KMS-11 (cell line): Measurements from ENCODE around the gene PLCE1.
"Not testable (repeated sequence)": the region's sequence is repeated elsewhere in the genome, so short reads cannot be mapped to it uniquely, and the experiment has no call there.

Experiments used
- H2AFZ ChIP-seq: fragments of 200-600 bp; sonication (generic); 2 replicates; pipeline ENCODE4 v1.6.1; 2016; ENCODE audit warnings: antibody characterized with exemption, mixed run types, low read depth
- H3K27ac ChIP-seq: fragments of 200-600 bp; sonication (generic); 2 replicates; pipeline ENCODE4 v1.6.1; 2016; ENCODE audit warnings: mild to moderate bottlenecking, mixed run types
- H3K27me3 ChIP-seq: fragments of 200-600 bp; sonication (generic); 2 replicates; pipeline ENCODE4 v1.6.1; 2017; ENCODE audit warnings: mild to moderate bottlenecking, low read depth, mixed run types, moderate library complexity; ENCODE audit not compliant: insufficient read depth
- H3K36me3 ChIP-seq: fragments of 200-600 bp; sonication (generic); 2 replicates; pipeline ENCODE4 v1.6.1; 2017; ENCODE audit warnings: mild to moderate bottlenecking, mixed run types; ENCODE audit not compliant: insufficient read depth
- H3K4me1 ChIP-seq: fragments of 200-600 bp; sonication (generic); 2 replicates; pipeline ENCODE4 v1.6.1; 2016; ENCODE audit warnings: mild to moderate bottlenecking, low read depth, mixed run types; ENCODE audit not compliant: poor library complexity, severe bottlenecking
- H3K4me2 ChIP-seq: fragments of 200-600 bp; sonication (generic); 2 replicates; pipeline ENCODE4 v1.7.0; 2016; ENCODE audit warnings: mild to moderate bottlenecking, mixed run types
- H3K4me3 ChIP-seq: fragments of 200-600 bp; sonication (generic); IDR thresholded peaks from 2 replicates; pipeline ENCODE4 v1.6.1; 2017; ENCODE audit warnings: low read depth, low read length, mixed read lengths; ENCODE audit not compliant: insufficient read depth
- H3K79me2 ChIP-seq: fragments of 200-600 bp; sonication (generic); 2 replicates; pipeline ENCODE4 v1.6.1; 2016; ENCODE audit warnings: low read depth, mixed run types; ENCODE audit not compliant: insufficient read depth
- H3K9ac ChIP-seq: fragments of 200-600 bp; sonication (generic); 2 replicates; pipeline ENCODE4 v1.6.1; 2016; ENCODE audit warnings: mild to moderate bottlenecking, mixed run types
- H4K20me1 ChIP-seq: fragments of 200-600 bp; sonication (generic); 2 replicates; pipeline ENCODE4 v1.6.1; 2016; ENCODE audit warnings: mild to moderate bottlenecking, mixed run types; ENCODE audit not compliant: insufficient read depth
- TF ChIP-seq, protein P1 (sequence below): fragments of 200-600 bp; sonication (generic); conservative IDR thresholded peaks from 2 replicates; pipeline ENCODE4 v1.6.1; 2017; ENCODE audit warnings: low read depth, mild to moderate bottlenecking, antibody characterized with exemption, low read length, moderate library complexity, mixed read lengths

The PLCE1 gene

DNA sequence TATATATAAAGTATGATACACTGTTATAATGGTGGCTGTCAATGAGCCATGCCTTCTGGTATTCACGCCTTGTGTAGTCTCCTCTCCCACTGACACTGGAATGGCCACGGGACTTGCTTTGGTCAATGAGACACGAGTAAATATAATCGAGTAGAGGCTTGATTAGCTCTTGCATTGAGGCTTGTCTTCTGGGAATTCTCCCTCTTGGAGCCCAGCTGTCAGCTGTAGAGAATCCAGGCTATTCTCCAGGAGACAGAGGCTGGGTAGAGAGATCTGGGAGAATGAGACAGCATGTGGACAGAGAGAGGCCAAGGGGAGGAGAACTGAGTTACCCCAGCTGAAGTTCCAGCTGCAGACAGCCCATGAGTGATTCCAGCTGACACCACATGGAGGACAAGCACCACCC is 25.2 kb upstream of the PLCE1 start:
- Histone ChIP-seq H2AFZ (no peak overlapping the region), H4K20me1 (no peaks in the 10 kb centered on the region), H3K36me3 (no peaks in the 10 kb centered on the region), H3K27ac (no peak overlapping the region), H3K27me3 (no peaks in the 10 kb centered on the region), H3K9ac (no peak overlapping the region), H3K4me1 (no peaks in the 10 kb centered on the region), H3K4me3 (no peak overlapping the region), H3K79me2 (no peaks in the 10 kb centered on the region), H3K4me2 (no peak overlapping the region)
- TF ChIP-seq, protein P1, sequence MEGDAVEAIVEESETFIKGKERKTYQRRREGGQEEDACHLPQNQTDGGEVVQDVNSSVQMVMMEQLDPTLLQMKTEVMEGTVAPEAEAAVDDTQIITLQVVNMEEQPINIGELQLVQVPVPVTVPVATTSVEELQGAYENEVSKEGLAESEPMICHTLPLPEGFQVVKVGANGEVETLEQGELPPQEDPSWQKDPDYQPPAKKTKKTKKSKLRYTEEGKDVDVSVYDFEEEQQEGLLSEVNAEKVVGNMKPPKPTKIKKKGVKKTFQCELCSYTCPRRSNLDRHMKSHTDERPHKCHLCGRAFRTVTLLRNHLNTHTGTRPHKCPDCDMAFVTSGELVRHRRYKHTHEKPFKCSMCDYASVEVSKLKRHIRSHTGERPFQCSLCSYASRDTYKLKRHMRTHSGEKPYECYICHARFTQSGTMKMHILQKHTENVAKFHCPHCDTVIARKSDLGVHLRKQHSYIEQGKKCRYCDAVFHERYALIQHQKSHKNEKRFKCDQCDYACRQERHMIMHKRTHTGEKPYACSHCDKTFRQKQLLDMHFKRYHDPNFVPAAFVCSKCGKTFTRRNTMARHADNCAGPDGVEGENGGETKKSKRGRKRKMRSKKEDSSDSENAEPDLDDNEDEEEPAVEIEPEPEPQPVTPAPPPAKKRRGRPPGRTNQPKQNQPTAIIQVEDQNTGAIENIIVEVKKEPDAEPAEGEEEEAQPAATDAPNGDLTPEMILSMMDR: no peak

DNA sequence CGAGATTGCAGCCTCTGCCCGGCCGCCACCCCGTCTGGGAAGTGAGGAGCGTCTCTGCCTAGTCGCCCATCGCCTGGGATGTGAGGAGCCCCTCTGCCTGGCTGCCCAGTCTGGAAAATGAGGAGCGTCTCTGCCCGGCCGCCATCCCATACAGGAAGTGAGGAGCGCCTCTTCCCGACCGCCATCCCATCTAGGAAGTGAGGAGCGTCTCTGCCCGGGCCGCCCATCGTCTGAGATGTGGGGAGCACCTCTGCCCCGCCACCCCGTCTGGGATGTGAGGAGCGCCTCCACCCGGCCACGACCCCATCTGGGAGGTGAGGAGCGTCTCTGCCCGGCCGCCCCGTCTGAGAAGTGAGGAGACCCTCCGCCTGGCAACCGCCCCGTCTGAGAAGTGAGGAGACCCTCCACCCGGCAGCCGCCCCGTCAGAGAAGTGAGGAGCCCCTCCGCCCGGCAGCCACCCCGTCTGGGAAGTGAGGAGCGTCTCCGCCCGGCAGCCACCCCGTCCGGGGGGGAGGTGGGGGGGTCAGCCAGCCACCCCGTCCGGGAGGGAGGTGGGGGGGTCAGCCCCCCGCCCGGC is 23.2 kb upstream of the PLCE1 start:
- H3K9ac ChIP-seq, H3K4me3 ChIP-seq, H2AFZ ChIP-seq, H3K36me3 ChIP-seq, H3K79me2 ChIP-seq, H3K4me1 ChIP-seq, H3K27ac ChIP-seq, H3K4me2 ChIP-seq, H3K27me3 ChIP-seq, H4K20me1 ChIP-seq: not testable (repeated sequence)

DNA sequence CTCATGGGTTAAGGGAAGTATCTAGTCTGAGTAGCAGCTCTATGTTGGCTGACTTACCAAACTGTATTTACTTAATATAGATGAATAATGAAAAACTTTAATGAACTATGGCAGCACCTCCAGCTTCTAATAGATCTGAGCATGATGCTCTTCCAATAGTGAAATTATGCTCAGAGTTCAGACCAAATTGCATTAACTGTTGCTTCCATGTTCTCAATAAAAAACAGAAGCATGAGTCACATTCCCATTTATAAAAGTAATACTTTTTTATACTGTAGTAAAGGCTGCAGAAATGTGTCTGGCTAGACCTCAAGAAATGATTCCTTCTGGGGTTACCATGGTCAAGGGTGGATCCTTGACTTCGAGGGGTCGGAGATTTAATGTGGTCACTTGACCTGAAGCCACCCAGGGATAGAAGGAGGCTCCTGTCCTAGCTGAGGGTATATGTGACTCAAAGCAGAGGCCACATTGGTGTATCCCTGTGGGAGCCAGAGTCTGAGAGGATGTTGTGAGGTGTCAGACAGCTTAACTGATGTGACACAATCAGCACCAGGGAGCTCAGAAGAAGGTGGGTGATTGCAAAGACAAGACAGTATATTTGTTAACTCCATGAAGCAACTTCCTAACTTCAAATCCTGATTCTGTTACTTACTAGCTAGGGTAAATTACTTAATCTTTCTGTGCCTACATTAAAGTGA is 19.8 kb upstream of the PLCE1 start:
- Histone ChIP-seq H3K4me2 (no peak overlapping the region), H2AFZ (no peak overlapping the region), H3K36me3 (no peaks in the 10 kb centered on the region), H3K4me3 (no peak overlapping the region), H3K4me1 (no peaks in the 10 kb centered on the region), H3K27me3 (no peaks in the 10 kb centered on the region), H3K27ac (no peak overlapping the region), H3K79me2 (no peaks in the 10 kb centered on the region), H4K20me1 (no peaks in the 10 kb centered on the region), H3K9ac (no peak overlapping the region)
- TF ChIP-seq, protein P1: no peak

DNA sequence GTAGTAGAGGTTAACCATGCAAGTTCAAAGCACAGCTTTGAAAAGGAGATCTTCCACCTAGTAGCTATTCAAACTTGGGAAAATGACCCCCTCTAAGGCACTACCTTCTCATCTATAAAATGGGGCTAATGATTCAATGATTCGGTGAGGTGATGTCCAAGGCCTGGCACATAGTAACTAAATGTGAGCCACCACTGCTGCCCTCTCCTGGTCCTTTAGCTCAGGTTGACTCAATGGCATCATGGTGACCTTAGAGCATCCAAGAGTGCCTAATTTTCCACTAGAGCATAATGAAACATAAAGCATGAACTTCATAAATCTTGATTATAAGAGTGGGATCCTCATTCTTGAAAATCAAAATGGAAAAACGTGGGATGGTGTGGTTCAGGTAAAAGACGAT is 16.3 kb upstream of the PLCE1 start:
- H3K4me1 ChIP-seq: no peaks in the 10 kb centered on the region
- no peak overlapping the region for H3K9ac ChIP-seq
- no peaks in the 10 kb centered on the region for H4K20me1 ChIP-seq
- no peak overlapping the region for H2AFZ ChIP-seq
- no peaks in the 10 kb centered on the region for H3K79me2 ChIP-seq
- TF ChIP-seq, protein P1: no peak
- H3K27me3 ChIP-seq: no peaks in the 10 kb centered on the region
- H3K4me3 ChIP-seq: no peak overlapping the region
- no peaks in the 10 kb centered on the region for H3K36me3 ChIP-seq
- H3K4me2 ChIP-seq: no peak overlapping the region
- H3K27ac ChIP-seq: no peak overlapping the region

DNA sequence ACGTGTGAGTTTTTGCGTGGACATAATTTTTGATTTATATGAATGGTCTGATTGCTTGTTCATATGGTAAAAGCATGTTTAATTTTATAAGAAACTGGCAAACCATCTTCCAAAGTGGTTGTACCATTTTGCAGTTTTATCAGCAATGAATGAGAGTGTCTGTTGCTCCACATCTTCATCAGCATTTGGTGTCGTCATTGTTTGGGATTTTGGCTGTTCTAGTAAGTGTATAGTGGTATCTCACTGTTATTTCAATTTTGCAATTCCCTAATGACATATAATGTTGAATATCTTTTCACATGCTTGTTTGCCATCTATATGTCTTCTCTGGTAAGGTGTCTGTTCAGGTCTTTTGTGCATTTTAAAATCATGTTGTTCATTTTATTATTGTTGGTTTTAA is 13.2 kb upstream of the PLCE1 start:
- Histone ChIP-seq H3K4me1 (no peaks in the 10 kb centered on the region), H2AFZ (no peak overlapping the region), H3K36me3 (no peaks in the 10 kb centered on the region), H3K27me3 (no peaks in the 10 kb centered on the region), H4K20me1 (no peaks in the 10 kb centered on the region), H3K27ac (no peak overlapping the region), H3K4me2 (no peak overlapping the region), H3K9ac (no peak overlapping the region), H3K79me2 (no peaks in the 10 kb centered on the region), H3K4me3 (no peak overlapping the region)
- TF ChIP-seq, protein P1: no peak
